Panc1 (cell line): Measurements from ENCODE around the gene CEP290.

Experiments
- POLR2AphosphoS5 ChIP-seq: IDR thresholded peaks from 2 replicates; pipeline ENCODE4 v1.6.1; 2012; ENCODE audit warnings: mild to moderate bottlenecking, low read depth, low read length, moderate library complexity
- TCF7L2 ChIP-seq: IDR thresholded peaks from 2 replicates; pipeline ENCODE4 v1.6.1; 2011; ENCODE audit warnings: mild to moderate bottlenecking, low read depth, low read length, inconsistent platforms
- TF ChIP-seq, protein P1 (sequence below): fragments of 450-650 bp; IDR thresholded peaks from 2 replicates; pipeline ENCODE4 v1.5.1; 2017; ENCODE audit warnings: mild to moderate bottlenecking

DNA sequence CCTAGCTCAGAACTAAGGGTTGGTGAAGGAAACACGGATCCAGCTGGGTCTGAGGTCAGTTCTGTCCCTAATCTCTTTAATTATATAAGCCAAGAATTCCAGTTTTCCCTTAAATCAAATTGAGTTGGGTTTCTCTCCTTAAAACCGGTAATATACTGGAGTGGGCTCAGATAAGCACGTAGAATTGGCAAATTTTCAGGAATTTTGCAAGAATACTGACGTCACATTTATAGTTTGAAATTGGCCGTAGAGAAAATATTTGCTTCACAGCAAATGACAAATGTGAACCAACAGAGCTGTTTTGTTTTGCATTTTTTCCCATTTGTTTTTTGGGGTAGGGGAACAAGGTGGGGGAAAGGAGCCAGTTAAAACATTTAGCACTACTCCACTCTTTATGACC, 130.1 kb downstream of the CEP290 start:
- TF ChIP-seq, protein P1, sequence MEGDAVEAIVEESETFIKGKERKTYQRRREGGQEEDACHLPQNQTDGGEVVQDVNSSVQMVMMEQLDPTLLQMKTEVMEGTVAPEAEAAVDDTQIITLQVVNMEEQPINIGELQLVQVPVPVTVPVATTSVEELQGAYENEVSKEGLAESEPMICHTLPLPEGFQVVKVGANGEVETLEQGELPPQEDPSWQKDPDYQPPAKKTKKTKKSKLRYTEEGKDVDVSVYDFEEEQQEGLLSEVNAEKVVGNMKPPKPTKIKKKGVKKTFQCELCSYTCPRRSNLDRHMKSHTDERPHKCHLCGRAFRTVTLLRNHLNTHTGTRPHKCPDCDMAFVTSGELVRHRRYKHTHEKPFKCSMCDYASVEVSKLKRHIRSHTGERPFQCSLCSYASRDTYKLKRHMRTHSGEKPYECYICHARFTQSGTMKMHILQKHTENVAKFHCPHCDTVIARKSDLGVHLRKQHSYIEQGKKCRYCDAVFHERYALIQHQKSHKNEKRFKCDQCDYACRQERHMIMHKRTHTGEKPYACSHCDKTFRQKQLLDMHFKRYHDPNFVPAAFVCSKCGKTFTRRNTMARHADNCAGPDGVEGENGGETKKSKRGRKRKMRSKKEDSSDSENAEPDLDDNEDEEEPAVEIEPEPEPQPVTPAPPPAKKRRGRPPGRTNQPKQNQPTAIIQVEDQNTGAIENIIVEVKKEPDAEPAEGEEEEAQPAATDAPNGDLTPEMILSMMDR, result no peak
- TF ChIP-seq POLR2AphosphoS5 (no peak), TCF7L2 (no peak)
